ENCODE results near the gene CHRNA4. TPM values are rescaled to one million over a fixed set of nuclear protein-coding genes. Genes with fewer than 3 reads are reported as not detected.

Gene CHRNA4
- total RNA-seq, 4 donors from 2014 or later, result 0.13 TPM; not detected in 3

DNA sequence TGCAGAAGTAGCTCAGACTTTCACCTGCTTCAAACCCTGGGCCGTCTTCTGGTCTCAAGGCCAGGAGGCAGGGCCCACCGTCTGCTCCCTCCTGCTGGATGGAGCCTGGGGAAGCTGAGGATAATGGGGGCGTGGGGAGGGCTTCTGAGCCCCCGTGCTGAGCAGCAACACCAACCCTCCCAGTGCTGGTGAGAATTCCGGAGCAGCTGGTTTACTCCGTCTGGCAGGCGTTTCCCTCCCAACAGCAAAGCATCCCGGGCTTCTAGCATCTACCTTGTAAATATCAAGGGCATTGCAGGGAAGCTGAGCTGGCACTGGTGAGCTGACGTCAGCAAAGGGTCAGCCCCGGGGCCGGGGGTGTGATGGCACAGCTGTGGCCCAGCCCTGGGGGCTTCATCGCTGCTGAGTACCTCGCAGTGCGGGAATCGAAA, 16.8 kb upstream of the CHRNA4 start:
- 22 to 30% methylated on average over 15 of the region's 15 CpGs for WGBS, 2 donors
- intact Hi-C loops (cut with DNase I; ENCODE audit: low total_unique reads), result no loop called here
- no peak for DNase-seq (ENCODE audit: low spot score in 2 of 2)
- TF ChIP-seq POLR2A (IDR thresholded peaks at IDR 0.05), result no peak
- TF ChIP-seq, protein P1, sequence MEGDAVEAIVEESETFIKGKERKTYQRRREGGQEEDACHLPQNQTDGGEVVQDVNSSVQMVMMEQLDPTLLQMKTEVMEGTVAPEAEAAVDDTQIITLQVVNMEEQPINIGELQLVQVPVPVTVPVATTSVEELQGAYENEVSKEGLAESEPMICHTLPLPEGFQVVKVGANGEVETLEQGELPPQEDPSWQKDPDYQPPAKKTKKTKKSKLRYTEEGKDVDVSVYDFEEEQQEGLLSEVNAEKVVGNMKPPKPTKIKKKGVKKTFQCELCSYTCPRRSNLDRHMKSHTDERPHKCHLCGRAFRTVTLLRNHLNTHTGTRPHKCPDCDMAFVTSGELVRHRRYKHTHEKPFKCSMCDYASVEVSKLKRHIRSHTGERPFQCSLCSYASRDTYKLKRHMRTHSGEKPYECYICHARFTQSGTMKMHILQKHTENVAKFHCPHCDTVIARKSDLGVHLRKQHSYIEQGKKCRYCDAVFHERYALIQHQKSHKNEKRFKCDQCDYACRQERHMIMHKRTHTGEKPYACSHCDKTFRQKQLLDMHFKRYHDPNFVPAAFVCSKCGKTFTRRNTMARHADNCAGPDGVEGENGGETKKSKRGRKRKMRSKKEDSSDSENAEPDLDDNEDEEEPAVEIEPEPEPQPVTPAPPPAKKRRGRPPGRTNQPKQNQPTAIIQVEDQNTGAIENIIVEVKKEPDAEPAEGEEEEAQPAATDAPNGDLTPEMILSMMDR (IDR thresholded peaks at IDR 0.05), result no peak
- H3K4me3 ChIP-seq (ENCODE audit: low read depth, poor library complexity, severe bottlenecking), result no peak overlapping the region

DNA sequence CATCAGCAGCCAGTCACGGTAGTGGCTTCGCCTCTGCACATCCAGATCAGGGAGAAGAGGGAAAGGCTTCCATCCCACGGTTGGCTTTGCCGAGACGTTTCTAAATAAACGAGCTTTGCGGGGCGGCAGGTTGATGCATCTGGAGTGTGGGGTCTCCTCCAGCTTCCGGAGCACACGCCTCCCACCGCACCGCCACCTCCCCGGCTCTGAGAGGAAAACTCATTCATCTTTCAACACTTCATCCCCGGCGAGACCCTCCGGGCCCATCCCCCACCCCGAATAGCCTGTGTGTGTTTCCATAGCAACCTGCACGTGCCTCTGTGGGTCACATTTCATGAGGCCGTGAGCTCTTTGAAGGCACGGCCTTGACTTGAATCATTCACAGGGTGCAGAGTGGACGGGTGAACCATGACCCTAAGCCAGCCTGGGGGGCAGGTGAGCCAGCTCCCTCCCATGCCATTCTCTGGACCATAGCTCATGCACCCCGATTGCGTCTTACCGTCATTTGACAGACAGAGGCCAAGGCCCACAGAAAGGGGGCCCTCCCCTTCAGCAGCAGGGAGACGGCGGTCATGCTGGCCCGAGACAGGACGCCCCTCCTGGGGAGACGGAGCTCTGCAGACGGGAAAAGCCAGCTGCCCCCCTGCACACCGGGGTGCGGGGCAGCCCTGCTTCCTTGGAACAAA, 16.2 kb upstream of the CHRNA4 start:
- no peak for DNase-seq (ENCODE audit: low spot score in 2 of 2)
- intact Hi-C loops (cut with DNase I; ENCODE audit: low total_unique reads), result no loop called here
- no peak overlapping the region for H3K4me3 ChIP-seq (ENCODE audit: low read depth, poor library complexity, severe bottlenecking)
- 10 to 13% methylated on average over 23 to 32 of the region's 32 CpGs for WGBS, 2 donors
- TF ChIP-seq POLR2A (IDR thresholded peaks at IDR 0.05), result no peak
- TF ChIP-seq, protein P1 (IDR thresholded peaks at IDR 0.05), result no peak

DNA sequence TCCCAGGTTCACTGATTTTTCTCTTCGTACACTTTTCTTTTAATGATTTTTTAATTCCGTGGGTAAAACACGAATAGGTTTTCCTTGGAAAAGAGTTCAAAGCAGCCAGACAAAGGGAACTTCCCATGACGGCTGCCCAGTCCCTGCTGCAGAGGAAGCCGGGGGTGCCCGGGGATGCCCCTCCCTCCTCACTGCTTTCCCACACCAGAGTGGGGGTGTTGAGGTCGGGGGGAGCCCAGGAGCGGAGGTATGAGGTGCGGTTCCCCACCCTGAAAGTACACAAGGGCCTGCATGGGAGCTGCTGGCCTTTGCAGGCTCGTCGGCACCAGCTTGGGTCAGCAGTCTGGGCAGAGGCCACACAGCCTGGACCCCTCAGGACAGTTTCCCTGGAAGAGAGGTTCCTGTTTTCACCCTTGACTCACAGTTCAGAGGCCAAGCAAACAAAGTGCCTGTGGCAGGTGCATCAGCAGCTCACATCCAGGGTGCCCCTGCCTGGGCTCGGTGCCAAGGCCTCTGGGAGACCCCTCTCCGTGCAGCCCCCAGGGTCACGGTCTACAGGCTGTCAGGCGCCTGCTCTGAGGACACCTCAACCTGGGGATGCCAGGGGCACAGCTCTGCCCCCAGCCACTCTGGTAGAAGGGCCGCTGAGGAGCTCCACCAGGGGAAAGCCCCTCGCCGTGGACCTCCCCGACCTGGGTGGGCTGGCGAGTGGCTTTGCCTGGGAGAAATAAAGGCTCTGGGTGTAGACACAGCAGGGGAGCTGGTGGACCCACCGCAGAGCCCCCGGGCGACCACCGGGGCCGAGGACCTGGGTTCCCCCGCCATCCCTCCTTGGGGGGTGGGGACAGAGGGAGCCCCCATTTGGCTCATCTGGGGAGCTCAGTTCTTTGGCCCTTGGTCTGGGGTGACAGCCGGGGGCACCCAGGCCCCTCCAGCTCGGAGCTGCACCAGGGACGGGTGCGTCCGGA, 15.4 kb upstream of the CHRNA4 start:
- intact Hi-C loops (cut with DNase I; ENCODE audit: low total_unique reads), result no loop called here
- WGBS, 2 donors, result 29 to 34% methylated on average over 20 to 24 of the region's 31 CpGs
- H3K4me3 ChIP-seq (ENCODE audit: low read depth, poor library complexity, severe bottlenecking), result no peak overlapping the region
- DNase-seq (ENCODE audit: low spot score in 2 of 2), result no peak
- TF ChIP-seq, protein P1 (IDR thresholded peaks at IDR 0.05), result no peak
- no peak for TF ChIP-seq POLR2A (IDR thresholded peaks at IDR 0.05)

DNA sequence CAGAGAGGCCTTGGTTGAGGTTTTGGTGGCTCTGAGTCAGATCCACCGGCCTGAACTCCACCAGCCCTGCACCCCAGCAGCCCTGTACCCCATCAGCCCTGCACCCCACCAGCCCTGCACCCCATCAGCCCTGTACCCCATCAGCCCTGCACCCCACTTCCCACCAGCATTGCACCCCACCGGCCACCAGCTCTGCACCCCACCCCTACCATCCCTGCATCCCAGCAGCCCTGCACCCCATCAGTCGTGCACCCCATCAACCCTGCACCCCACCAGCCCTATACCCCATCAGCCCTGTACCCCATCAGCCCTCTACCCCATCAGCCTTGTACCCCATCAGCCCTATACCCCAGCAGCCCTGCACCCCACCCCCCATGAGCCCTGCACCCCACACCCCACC, 14.3 kb upstream of the CHRNA4 start:
- TF ChIP-seq, protein P1 (IDR thresholded peaks at IDR 0.05), result no peak
- no peak for TF ChIP-seq POLR2A (IDR thresholded peaks at IDR 0.05)
- intact Hi-C loops (cut with DNase I; ENCODE audit: low total_unique reads), result no loop called here
- WGBS, 2 donors, result 76 to 82% methylated on average over 3 of the region's 3 CpGs
- H3K4me3 ChIP-seq (ENCODE audit: low read depth, poor library complexity, severe bottlenecking), result no peak overlapping the region
- DNase-seq (ENCODE audit: low spot score in 2 of 2), result no peak

DNA sequence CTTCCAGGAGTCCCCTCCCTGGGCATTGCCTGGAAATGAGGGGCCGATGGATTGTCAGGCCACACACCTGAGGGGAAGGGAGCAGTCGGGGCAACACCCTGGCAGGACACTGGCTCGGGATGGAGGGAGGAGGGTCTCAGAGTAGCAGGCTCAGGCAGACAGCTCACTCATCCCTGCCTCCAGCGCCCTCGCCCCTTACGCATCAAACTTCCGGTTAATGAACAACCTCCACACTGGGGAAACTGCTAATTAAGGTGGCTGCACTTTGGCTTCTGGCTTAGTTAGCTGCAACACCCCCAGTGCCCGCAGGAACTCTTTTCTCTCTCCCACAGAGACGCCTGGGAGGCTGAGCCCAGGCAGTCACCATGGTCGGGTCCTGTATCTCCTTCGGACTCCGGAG, 13.4 kb upstream of the CHRNA4 start:
- TF ChIP-seq, protein P1 (IDR thresholded peaks at IDR 0.05), result no peak
- TF ChIP-seq POLR2A (IDR thresholded peaks at IDR 0.05), result no peak
- H3K4me3 ChIP-seq (ENCODE audit: low read depth, poor library complexity, severe bottlenecking), result no peak overlapping the region
- WGBS, 2 donors, result 62 to 63% methylated on average over 12 of the region's 12 CpGs
- intact Hi-C loops (cut with DNase I; ENCODE audit: low total_unique reads), result no loop called here
- DNase-seq (ENCODE audit: low spot score in 2 of 2), result no peak
